ENCODE measurements around the gene LCA5L. TPM values are rescaled to one million over a fixed set of nuclear protein-coding genes. Genes with fewer than 3 reads are reported as not detected.

The LCA5L gene
- total RNA-seq, 1 experiment from 2014 or later: 0.46 TPM

- Histone ChIP-seq H3K9me3 (ENCODE audit: control insufficient read depth, low read depth, low read length) (no peaks in the 10 kb centered on the region), H2BK20ac (ENCODE audit: low read depth, low read length, poor library complexity, severe bottlenecking) (no peak overlapping the region), H3K79me1 (ENCODE audit: insufficient read depth, low read depth, low read length, poor library complexity, severe bottlenecking) (no peaks in the 10 kb centered on the region), H3K27me3 (ENCODE audit: insufficient read depth, low read length) (no peaks in the 10 kb centered on the region), H3K56ac (ENCODE audit: insufficient read length, low read depth, low read length) (no peak overlapping the region), H3K9ac (ENCODE audit: extremely low read depth, insufficient read length, low read length) (peak overlapping the region; percentile 16), H2AK5ac (ENCODE audit: insufficient read length, low read length) (no peak overlapping the region), H2AFZ (ENCODE audit: low read length) (no peak overlapping the region), H3K27ac (ENCODE audit: insufficient read length, low read depth, low read length) (no peak overlapping the region), H2BK120ac (ENCODE audit: low read depth, low read length, poor library complexity, severe bottlenecking) (no peak overlapping the region), H4K8ac (replicated peaks; ENCODE audit: insufficient read length, low read depth, low read length) (no peak overlapping the region), H3K79me2 (ENCODE audit: insufficient read depth, low read length) (no peaks in the 10 kb centered on the region), H3K23ac (ENCODE audit: insufficient read length, low read depth, low read length) (no peak overlapping the region), H3K14ac (ENCODE audit: insufficient read depth, low read length) (no peak overlapping the region), H3K18ac (ENCODE audit: insufficient read length, low read depth, low read length) (peak overlapping the region; percentile 7), H4K20me1 (ENCODE audit: control insufficient read depth, insufficient read depth, insufficient read length) (no peaks in the 10 kb centered on the region), H2BK5ac (ENCODE audit: insufficient read length, low read length) (no peak overlapping the region), H3T11ph (ENCODE audit: low read length) (no peak overlapping the region), H4K91ac (ENCODE audit: insufficient read length, low read depth, low read length) (no peak overlapping the region), H3K4me2 (ENCODE audit: insufficient read depth, insufficient read length, low read length) (peak overlapping the region; percentile 54), H4K5ac (ENCODE audit: insufficient read length, low read depth, low read length) (no peak overlapping the region), H3K4me1 (ENCODE audit: insufficient read depth, low read length) (no peaks in the 10 kb centered on the region), H2BK12ac (ENCODE audit: insufficient read length, low read depth, low read length) (no peak overlapping the region), H3K23me2 (ENCODE audit: insufficient read length, low read depth, low read length, poor library complexity, severe bottlenecking) (no peaks in the 10 kb centered on the region), H3K4ac (ENCODE audit: low read depth, low read length) (no peak overlapping the region), H2BK15ac (ENCODE audit: low read depth, low read length) (no peak overlapping the region)
- no CpG with 5 or more reads among the region's 35 CpGs for WGBS (ENCODE audit: extremely low coverage, insufficient read length, low lambda C conversion rate)
- H3K4me3 Mint-ChIP-seq: peak overlapping the region; percentile 52 to 74
- DNase-seq: peak; percentile 93
- H3K27ac Mint-ChIP-seq: peak overlapping the region; percentile 59 to 76 (median 63); a peak in 4 of 7 replicates
- TF ChIP-seq, protein P1, sequence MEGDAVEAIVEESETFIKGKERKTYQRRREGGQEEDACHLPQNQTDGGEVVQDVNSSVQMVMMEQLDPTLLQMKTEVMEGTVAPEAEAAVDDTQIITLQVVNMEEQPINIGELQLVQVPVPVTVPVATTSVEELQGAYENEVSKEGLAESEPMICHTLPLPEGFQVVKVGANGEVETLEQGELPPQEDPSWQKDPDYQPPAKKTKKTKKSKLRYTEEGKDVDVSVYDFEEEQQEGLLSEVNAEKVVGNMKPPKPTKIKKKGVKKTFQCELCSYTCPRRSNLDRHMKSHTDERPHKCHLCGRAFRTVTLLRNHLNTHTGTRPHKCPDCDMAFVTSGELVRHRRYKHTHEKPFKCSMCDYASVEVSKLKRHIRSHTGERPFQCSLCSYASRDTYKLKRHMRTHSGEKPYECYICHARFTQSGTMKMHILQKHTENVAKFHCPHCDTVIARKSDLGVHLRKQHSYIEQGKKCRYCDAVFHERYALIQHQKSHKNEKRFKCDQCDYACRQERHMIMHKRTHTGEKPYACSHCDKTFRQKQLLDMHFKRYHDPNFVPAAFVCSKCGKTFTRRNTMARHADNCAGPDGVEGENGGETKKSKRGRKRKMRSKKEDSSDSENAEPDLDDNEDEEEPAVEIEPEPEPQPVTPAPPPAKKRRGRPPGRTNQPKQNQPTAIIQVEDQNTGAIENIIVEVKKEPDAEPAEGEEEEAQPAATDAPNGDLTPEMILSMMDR (conservative IDR thresholded peaks at IDR 0.05): peak; percentile 98
- peaks cover 9 to 28% (median 26%) of the 10 kb centered on the region in 3 experiments; a peak in 6 of 7 replicates for H3K36me3 Mint-ChIP-seq (ENCODE audit: insufficient read depth in 1 of 3, low read depth in 3 of 3)
- no peaks in the 10 kb centered on the region for H3K27me3 Mint-ChIP-seq (ENCODE audit: low read depth)
- H3K9me3 Mint-ChIP-seq: no peaks in the 10 kb centered on the region
- peaks cover 29 to 34% of the 10 kb centered on the region in 2 experiments for H3K4me1 Mint-ChIP-seq
Observed at GRCh38 chr21:39388038-39388810, 57.4 kb downstream of the LCA5L start.

Measured in H9 (cell line).